AG09309 (cell line): ENCODE measurements around the gene GNG7.

Experiments
- DNase-seq: peaks from one replicate; pipeline ENCODE4 v3.0.0-alpha.2; 2010; ENCODE audit warnings: low read depth
- H3K4me3 ChIP-seq: 2 replicates; pipeline ENCODE4 v1.5.1; 2011; ENCODE audit warnings: mild to moderate bottlenecking, low read depth, low read length, moderate library complexity; ENCODE audit not compliant: control insufficient read depth
- TF ChIP-seq, protein P1 (sequence below): IDR thresholded peaks from 2 replicates; pipeline ENCODE4 v1.5.1; 2011; ENCODE audit warnings: mild to moderate bottlenecking, low read depth, low read length, inconsistent platforms; ENCODE audit not compliant: insufficient read depth, control insufficient read depth; ENCODE audit errors: missing control alignments

The GNG7 gene

DNA sequence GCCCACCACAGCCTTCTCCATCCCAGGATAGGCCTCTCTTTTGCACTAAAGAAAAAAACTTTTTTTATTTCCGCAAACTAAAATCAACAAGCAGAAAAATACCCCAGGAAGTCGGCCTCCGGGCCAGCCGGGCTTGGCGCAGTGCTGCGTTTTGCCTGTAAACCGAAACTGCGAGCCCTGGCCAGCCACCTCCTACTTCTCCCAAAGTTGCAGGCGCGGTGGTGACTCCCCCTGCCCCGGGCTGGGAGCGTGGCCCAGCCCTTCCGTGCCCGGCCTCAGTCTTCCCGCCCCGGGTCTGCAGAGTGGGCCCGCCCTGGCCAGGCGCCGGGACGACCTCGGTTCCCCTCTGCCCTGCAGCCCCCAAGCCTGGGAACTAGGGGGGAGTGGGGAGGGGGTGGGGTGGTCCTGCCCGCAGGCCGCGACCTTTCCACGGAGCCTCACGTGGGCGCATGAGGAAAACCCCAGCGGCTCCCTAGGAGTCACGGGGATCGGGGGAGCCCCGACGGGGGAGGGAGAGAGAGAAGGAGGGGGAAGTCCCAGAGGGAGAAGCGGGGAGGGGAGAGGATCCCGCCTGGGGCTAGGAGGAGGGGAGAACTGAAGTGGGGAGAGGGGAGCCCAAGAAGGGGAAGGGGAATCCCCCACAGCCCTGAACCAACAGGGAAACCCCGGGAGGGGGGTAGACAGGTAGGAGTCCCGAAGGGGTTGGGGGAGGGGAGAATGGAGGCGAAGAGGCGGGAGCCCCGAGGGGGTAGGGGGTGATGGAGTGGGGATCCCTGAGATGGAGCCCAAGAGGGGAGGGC, 223.5 kb downstream of the GNG7 start:
- peak overlapping the region; percentile 99 for H3K4me3 ChIP-seq
- TF ChIP-seq, protein P1, sequence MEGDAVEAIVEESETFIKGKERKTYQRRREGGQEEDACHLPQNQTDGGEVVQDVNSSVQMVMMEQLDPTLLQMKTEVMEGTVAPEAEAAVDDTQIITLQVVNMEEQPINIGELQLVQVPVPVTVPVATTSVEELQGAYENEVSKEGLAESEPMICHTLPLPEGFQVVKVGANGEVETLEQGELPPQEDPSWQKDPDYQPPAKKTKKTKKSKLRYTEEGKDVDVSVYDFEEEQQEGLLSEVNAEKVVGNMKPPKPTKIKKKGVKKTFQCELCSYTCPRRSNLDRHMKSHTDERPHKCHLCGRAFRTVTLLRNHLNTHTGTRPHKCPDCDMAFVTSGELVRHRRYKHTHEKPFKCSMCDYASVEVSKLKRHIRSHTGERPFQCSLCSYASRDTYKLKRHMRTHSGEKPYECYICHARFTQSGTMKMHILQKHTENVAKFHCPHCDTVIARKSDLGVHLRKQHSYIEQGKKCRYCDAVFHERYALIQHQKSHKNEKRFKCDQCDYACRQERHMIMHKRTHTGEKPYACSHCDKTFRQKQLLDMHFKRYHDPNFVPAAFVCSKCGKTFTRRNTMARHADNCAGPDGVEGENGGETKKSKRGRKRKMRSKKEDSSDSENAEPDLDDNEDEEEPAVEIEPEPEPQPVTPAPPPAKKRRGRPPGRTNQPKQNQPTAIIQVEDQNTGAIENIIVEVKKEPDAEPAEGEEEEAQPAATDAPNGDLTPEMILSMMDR, result no peak
- no peak for DNase-seq

DNA sequence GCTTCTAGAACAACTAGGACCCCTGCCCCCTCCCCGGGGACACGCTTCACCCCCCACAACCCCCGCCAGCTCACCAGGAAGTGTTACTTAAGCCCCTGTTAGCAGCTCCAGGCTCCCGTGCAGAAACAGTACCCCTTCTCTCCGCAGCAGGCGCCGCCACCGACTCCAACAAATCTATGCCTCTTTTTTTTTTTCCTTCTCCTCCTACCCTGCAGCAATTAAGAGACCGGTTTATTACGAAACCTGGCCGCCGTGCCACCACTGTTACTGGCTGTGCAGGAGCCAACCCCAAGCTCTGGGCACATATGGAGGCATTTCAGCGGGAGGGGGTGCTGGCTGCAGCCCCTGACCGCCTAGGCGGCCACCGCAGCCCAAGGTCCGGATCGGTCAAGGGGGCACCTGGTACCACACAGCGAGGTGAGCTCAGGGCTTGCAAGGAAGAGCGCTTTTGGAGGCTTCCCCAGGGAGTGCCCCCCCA, 224.2 kb downstream of the GNG7 start:
- TF ChIP-seq, protein P1, result peak; percentile 29
- DNase-seq, result no peak
- H3K4me3 ChIP-seq, result peak overlapping the region; percentile 99

DNA sequence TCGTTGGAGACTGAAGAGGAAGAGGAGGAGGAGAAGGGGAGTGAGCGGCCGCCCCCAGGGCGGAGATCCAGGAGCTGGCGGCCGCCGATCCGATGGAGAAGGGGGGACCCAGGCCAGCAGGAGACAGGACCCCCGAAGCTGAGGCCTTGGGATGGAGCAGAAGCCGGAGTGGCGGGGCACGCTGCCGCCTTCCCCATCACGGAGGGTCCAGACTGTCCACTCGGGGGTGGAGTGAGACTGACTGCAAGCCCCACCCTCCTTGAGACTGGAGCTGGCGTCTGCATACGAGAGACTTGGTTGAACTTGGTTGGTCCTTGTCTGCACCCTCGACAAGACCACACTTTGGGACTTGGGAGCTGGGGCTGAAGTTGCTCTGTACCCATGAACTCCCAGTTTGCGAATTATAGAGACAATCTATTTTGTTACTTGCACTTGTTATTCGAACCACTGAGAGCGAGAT, 224.7 kb downstream of the GNG7 start:
- H3K4me3 ChIP-seq, result peak overlapping the region; percentile 99
- no peak for DNase-seq

DNA sequence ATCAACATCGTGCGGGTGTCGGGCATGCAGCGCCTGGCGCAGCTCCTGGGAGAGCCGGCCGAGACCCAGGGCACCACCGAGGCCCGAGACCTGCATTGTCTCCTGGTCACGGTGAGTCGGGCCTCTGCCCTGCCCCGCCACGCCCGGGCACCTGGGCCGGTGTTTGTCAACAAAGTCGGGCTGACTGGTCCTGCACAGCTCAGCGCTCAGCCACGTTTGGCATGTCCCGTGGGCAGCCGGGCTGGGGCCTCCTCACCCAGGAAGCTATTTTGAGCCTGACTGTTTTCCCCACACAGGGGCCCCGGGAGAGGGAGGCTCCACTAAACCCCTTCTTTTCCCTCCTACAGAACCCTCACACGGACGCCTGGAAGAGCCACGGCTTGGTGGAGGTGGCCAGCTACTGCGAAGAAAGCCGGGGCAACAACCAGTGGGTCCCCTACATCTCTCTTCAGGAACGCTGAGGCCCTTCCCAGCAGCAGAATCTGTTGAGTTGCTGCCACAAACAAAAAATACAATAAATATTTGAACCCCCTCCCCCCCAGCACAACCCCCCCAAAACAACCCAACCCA, 225.3 kb downstream of the GNG7 start:
- peak overlapping the region; percentile 99 for H3K4me3 ChIP-seq
- TF ChIP-seq, protein P1, result peak; percentile 4
- DNase-seq, result no peak

More for the DNA sequence above, 224.7 kb downstream of the GNG7 start:
- TF ChIP-seq, protein P1, result no peak

DNA sequence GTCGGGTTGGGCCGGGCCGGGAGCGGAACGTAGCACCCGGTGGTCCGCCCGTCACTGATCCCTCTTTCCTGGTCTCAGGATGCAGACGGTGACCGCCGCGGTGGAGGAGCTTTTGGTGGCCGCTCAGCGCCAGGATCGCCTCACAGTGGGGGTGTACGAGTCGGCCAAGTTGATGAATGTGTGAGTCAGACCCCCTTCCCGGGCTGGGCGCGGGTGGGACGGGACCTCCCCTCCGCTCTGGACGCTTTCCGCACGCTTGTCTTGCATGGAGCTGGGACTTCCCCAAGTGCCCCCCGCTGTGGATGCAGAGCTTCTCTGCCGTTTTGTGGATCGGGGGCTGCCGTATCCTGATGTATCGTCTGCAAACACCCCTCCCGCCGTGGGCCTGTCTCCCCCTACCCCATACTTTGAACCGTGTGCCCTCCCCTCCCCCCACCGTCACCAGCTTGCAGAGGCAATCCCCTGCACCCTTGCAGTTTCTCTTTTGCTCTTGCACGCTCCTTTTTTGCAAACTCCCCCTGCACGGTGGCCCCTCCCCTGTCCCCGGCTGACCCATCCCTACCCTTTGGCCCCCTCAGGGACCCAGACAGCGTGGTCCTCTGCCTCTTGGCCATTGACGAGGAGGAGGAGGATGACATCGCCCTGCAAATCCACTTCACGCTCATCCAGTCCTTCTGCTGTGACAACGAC, 225.9 kb downstream of the GNG7 start:
- peak overlapping the region; percentile 99 for H3K4me3 ChIP-seq
- TF ChIP-seq, protein P1, result no peak
- no peak for DNase-seq

DNA sequence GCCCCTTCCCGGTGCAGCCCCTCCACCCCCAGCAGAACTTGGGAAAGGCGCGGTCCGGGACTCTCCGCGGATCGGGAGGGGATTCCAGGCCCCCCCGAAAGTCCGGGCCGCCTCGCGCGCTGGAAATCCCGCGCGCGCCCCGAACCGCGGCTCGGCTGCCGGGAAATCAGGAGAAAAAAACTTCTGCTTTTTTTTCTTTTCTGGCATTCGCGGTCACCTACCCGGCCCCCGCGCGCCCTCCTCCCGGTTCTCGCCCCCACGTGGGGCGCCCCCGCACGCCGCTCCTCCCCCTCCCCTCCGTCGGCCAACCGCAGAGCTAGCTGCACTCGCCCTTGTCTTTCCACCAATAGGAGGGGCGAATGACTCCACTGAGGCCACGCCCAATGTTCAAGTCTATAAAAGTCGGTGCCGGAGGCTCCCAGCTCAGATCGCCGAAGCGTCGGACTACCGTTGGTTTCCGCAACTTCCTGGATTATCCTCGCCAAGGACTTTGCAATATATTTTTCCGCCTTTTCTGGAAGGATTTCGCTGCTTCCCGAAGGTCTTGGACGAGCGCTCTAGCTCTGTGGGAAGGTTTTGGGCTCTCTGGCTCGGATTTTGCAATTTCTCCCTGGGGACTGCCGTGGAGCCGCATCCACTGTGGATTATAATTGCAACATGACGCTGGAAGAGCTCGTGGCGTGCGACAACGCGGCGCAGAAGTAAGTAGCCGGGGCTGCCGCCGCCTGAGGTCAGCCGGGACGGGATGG, 226.6 kb downstream of the GNG7 start, which contains the start of gene GADD45B:
TSS of gene GADD45B (plus strand) at position 426 of the 749 bp plus-strand sequence. CDS start at position 658, 232 bp downstream.
- TF ChIP-seq, protein P1, result no peak
- DNase-seq, result peak; percentile 94
- H3K4me3 ChIP-seq, result peak within 1 kb of the TSS; percentile 99
